OCI-LY3 (cell line): ENCODE measurements around the gene NLRX1.
"Not testable (repeated sequence)": the region's sequence is repeated elsewhere in the genome, so short reads cannot be mapped to it uniquely, and the experiment has no call there.

Experiments used
- H2AFZ ChIP-seq: fragments of 200-600, 300-600 bp; shearing (Covaris generic); 2 replicates; pipeline ENCODE4 v1.6.0; 2014; ENCODE audit warnings: antibody characterized with exemption, low read depth, low read length
- H3K27ac ChIP-seq: fragments of 200-600, 300-600 bp; sonication (generic); 2 replicates; pipeline ENCODE4 v1.5.1; 2014; ENCODE audit warnings: mild to moderate bottlenecking, low read length, moderate library complexity, mixed read lengths
- H3K27me3 ChIP-seq: fragments of 200-600, 300-600 bp; sonication (generic); 2 replicates; pipeline ENCODE4 v1.6.1; 2014; ENCODE audit warnings: low read depth, low read length, mixed read lengths
- H3K36me3 ChIP-seq: fragments of 200-600, 300-600 bp; sonication (generic); replicated peaks from 2 replicates; pipeline ENCODE3; 2014; ENCODE audit warnings: low read depth, low read length, mixed read lengths
- H3K4me1 ChIP-seq: fragments of 300-600, 200-600 bp; sonication (generic); 2 replicates; pipeline ENCODE4 v1.6.1; 2014; ENCODE audit warnings: low read length, mixed read lengths
- H3K4me2 ChIP-seq: fragments of 200-600, 300-600 bp; sonication (generic); 2 replicates; pipeline ENCODE4 v1.6.1; 2014; ENCODE audit warnings: low read length, mixed read lengths
- H3K4me3 ChIP-seq: fragments of 300-600, 200-600 bp; sonication (generic); 2 replicates; pipeline ENCODE4 v1.5.1; 2014; ENCODE audit warnings: antibody characterized with exemption, mild to moderate bottlenecking, low read length, moderate library complexity
- H3K79me2 ChIP-seq: fragments of 300-600, 200-600 bp; shearing (Covaris generic); 2 replicates; pipeline ENCODE4 v1.6.1; 2014; ENCODE audit warnings: mild to moderate bottlenecking, low read length, mixed read lengths
- H3K9ac ChIP-seq: fragments of 300-600, 200-600 bp; shearing (Covaris generic); 2 replicates; pipeline ENCODE4 v1.6.0; 2014; ENCODE audit warnings: mild to moderate bottlenecking, low read length, moderate library complexity
- H3K9me3 ChIP-seq: fragments of 200-600, 300-600 bp; shearing (Covaris generic); 2 replicates; pipeline ENCODE4 v1.6.1; 2014; ENCODE audit warnings: low read length, mixed read lengths; ENCODE audit not compliant: insufficient read depth
- H4K20me1 ChIP-seq: fragments of 200-600, 300-600 bp; sonication (generic); 2 replicates; pipeline ENCODE4 v1.6.1; 2016; ENCODE audit warnings: low read length, mixed read lengths; ENCODE audit not compliant: insufficient read depth
- CTCF ChIP-seq: fragments of 200-600, 300-600 bp; sonication (generic); IDR thresholded peaks from 2 replicates; pipeline ENCODE4 v1.5.1; 2014; ENCODE audit warnings: antibody characterized with exemption, low read length, low read depth
- EZH2phosphoT487 ChIP-seq: fragments of 200-600 bp; shearing (Covaris generic); IDR thresholded peaks from 2 replicates; pipeline ENCODE4 v1.6.1; 2018; ENCODE audit warnings: antibody characterized with exemption, mixed run types, low read depth

NLRX1 gene

GRCh38 chr11:119222891-119223290, 54.4 kb downstream of the NLRX1 start:
- Histone ChIP-seq H3K4me2 (no peak overlapping the region), H2AFZ (no peak overlapping the region), H4K20me1 (peaks cover 62% of the 10 kb centered on the region), H3K79me2 (peaks cover 86% of the 10 kb centered on the region), H3K36me3 (peaks cover 4% of the 10 kb centered on the region), H3K27me3 (no peaks in the 10 kb centered on the region), H3K9me3 (no peaks in the 10 kb centered on the region), H3K4me3 (no peak overlapping the region), H3K9ac (no peak overlapping the region), H3K4me1 (no peaks in the 10 kb centered on the region), H3K27ac (no peak overlapping the region)
- TF ChIP-seq CTCF (no peak), EZH2phosphoT487 (no peak)

- Histone ChIP-seq H3K27ac (no peak overlapping the region), H3K4me2 (no peak overlapping the region), H3K9ac (no peak overlapping the region), H3K36me3 (peaks cover 4% of the 10 kb centered on the region), H4K20me1 (peaks cover 53% of the 10 kb centered on the region), H3K27me3 (no peaks in the 10 kb centered on the region), H3K79me2 (peaks cover 82% of the 10 kb centered on the region), H3K9me3 (no peaks in the 10 kb centered on the region), H3K4me1 (no peaks in the 10 kb centered on the region), H3K4me3 (no peak overlapping the region), H2AFZ (no peak overlapping the region)
- TF ChIP-seq CTCF (no peak), EZH2phosphoT487 (no peak)
These were observed 55.3 kb downstream of the NLRX1 start for GRCh38 chr11:119223856-119224255.

- H3K27me3 ChIP-seq, H3K4me2 ChIP-seq, H3K27ac ChIP-seq, H2AFZ ChIP-seq, H3K9me3 ChIP-seq, H3K4me3 ChIP-seq, H3K9ac ChIP-seq, H3K36me3 ChIP-seq, H3K4me1 ChIP-seq: not testable (repeated sequence)
- peaks cover 64% of the 10 kb centered on the region for H3K79me2 ChIP-seq
- H4K20me1 ChIP-seq, result peaks cover 35% of the 10 kb centered on the region
These were observed 60.2 kb downstream of the NLRX1 start for GRCh38 chr11:119228535-119229287.

- Histone ChIP-seq H3K4me1 (peaks cover 5% of the 10 kb centered on the region), H2AFZ (no peak overlapping the region), H3K4me3 (no peak overlapping the region), H3K27ac (no peak overlapping the region), H3K9ac (no peak overlapping the region), H3K9me3 (no peaks in the 10 kb centered on the region), H3K4me2 (no peak overlapping the region), H4K20me1 (peaks cover 29% of the 10 kb centered on the region), H3K27me3 (no peaks in the 10 kb centered on the region), H3K36me3 (peaks cover 12% of the 10 kb centered on the region), H3K79me2 (peaks cover 58% of the 10 kb centered on the region)
- TF ChIP-seq CTCF (no peak), EZH2phosphoT487 (no peak)
These were observed 60.8 kb downstream of the NLRX1 start for GRCh38 chr11:119229288-119229672.
